Measurements from ENCODE around the gene CDC5L.

CDC5L gene

DNA sequence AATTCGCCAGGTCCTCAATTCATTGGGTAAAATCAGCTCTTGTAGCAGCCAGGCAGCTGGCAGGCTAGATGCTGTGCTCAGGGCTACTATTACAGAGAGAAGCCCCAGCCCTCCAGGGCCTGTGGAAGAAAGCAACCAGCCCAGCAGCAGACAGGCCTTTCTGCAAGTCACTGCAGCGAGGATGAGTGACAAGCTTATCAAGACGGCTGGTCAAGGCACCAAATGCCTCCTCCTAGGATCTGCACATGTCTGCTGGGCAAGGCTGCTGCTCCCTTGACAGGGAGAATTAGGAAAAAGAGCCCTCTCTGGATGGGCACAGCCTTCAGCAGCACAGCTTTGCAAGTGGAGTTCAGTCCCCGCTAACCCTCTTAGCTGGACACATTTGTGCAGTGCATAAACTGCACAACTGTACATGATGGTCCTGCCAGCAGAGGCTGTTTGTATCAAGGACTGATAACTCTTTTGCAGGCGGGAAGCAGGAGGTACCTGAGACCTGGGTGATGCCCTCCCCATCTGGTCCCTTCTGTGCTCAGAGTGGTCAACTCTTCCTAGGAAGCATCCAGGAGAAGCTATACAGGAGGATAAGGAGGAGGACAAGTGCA lies 89.9 kb downstream of the CDC5L start:
- DNase-seq = no peak

DNA sequence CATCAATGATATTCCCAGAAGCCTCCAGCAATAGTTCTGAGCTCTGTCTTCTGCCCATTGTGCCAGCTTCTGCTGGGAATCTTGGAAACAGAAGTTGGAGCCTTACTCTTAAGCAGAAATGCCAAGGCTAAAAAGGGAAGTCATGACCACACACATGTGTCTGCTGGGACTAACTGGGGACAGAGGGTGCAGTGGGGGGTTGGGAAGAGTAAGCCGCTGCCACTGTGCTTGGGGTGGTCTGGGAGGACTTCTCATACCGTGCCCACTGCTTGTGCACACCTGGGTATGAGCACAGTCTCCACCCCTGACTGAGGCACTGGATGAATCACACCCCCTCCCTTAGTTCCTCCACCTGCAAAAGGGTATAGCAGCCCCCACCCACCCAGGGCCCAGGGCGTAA lies 90.7 kb downstream of the CDC5L start:
- no peak for DNase-seq

DNA sequence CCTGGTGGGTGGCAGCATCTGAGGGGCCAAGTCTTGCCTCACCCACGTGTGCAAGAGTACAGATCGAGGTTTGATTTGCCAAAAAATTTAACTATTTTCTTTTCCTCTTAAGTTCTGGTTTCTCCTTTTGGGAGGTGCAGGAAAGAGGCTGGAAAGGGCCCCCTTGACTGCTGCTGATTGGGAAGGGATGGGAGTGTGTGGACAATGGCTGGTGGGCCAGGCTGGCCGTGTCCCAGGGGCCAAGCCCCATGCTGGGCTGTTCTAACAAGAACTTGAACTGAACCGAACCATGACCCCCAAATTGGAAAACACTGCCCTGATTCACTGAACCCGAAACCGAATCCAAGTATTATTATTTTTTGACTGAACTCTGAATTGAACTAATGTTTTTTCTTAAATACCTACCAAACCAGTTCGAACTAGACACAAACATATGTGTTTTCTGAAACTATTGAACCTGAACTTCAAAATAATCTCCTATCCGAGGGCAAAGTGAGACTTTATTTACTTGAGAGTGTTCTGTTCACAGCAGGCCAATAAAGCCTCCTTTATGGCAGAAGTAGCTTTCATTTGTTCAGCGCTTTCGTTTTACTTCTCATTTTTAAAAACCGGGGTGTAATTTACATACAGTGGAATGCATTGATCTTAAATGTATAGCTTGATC lies 91.2 kb downstream of the CDC5L start:
- no peak for DNase-seq

DNA sequence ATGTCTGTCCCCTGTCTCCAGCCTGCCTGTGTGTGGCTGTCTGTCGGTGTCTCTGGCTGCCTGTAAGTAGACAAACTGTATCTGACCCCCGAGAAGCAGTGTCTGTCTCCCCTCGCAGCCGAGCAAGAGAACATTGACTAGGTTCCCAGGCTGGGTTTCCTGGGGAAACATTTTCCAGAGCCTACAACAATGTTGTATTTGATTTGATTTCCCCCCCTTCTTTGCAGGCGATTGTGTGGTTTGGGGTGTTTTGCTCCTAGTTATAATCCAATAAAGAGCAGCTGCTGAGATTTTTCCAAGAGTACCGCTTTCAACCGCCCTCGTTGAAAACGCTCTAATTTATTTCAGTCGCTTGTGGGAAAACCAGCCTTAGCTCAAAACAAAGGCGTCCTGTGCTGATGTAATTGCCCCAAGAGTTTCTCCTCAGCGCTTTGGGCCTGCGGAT lies 92.6 kb downstream of the CDC5L start:
- DNase-seq = no peak

DNA sequence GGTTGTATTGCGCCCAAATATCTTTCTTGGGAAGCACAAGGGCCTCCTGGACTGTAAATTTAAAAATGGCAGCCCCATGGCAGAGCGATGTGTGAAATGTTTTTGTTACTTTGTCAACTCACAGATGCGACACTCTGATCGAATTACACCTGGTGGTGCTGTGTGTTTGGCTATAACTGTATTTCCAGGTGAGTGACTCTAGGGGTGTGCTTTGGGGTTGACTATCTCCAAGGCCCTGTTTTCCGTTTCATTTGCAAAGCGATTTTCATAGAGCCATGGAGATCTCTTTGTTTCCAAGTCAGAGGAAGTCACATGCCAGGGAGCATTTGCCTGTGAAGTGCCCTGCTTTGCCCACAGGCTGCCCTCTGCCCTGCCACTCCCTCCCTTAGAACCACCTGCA lies 93.5 kb downstream of the CDC5L start:
- DNase-seq = no peak

DNA sequence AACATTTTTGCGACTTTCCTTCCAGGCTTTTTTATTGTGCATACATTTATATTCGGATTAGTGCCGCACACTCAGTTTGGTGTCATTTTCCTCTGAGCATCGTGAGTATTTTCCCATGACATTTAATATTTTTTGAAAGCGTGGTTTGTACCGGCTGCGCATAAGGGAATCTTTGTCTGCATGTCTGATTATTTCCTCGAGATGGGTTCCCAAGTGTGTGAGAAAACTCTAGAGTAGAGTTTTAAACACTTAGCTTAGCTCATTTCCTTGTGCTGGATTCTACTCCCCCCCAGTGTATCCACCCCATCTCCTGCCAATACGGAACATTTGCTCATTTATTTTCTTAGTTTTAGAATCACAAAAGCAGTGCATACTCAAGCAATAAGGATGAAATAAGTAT lies 94.3 kb downstream of the CDC5L start:
- DNase-seq = no peak

DNA sequence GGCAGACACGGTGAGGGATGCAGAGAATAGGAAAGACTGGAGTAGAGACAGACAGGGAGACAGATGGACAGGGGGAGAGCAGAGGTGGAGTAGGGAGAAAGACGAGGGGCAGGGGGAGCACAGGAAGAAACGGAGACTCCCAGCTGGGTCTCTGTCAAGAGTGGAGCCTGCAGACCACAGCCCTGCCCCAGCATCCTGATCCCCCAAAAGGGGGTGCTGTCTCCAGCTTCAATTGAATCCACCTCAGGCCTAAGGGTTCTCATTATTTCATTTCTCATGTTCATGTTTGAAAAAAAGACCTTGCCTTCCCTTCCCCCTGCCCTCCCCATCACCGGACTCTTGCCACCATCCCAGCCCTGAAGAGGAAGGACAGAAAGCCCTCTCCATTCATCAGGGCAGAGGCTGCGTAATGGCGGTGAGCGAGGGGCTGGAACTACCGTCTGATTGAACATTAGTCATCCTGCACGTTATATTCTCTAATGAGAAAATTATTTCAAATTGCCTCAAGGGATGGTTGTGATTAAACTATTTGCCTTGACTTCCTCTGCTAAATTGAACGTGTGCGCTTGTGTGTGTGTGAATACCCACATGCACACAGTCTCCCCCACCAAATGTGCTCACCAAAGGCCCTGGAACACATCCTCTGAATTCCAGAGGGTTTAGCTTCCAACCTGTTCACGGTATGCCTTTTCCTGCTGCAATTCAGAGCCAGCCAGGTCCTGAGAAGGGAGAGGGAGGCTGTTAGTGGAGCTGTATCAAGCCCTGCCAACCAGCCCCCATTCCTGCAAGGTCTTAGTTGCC lies 98.3 kb downstream of the CDC5L start:
- DNase-seq = no peak

DNA sequence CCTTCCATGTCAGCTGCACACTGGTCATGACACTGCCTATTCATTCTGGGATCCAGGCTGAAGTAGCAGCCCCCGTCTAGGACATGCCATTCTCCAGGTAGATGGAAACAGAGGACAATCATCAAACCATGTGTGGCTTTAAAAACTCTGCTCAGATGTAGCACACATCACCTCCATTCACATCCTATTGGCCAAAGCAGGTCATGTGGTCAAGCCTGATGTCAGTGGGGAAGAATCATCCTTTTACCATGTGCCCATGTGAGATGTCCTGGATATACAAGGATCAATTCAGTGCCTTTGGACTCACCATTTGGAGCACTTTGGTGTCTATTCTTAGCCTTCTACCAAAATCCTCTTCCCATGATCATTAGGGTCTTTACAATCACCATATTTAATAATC lies 99.5 kb downstream of the CDC5L start:
- no peak for DNase-seq

DNA sequence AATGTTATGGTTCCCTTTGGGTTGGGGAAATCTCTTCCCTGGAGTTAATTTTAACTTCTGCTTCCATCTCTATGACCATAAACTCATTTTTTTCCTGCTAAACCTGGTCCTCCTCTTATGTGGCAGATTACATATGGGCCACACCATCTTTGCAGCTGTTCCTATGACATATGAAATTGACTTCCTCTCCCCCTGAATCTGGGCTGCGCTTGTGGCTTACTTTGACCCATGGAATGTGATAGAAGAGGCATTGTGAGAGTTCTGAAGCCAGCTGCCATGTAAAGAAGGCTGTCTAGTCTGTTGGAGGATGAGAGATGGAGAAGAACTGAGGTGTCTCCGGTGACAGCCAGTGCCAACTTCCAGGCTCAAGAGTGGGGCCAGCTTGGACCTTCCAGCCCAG lies 100.1 kb downstream of the CDC5L start:
- DNase-seq = no peak

DNA sequence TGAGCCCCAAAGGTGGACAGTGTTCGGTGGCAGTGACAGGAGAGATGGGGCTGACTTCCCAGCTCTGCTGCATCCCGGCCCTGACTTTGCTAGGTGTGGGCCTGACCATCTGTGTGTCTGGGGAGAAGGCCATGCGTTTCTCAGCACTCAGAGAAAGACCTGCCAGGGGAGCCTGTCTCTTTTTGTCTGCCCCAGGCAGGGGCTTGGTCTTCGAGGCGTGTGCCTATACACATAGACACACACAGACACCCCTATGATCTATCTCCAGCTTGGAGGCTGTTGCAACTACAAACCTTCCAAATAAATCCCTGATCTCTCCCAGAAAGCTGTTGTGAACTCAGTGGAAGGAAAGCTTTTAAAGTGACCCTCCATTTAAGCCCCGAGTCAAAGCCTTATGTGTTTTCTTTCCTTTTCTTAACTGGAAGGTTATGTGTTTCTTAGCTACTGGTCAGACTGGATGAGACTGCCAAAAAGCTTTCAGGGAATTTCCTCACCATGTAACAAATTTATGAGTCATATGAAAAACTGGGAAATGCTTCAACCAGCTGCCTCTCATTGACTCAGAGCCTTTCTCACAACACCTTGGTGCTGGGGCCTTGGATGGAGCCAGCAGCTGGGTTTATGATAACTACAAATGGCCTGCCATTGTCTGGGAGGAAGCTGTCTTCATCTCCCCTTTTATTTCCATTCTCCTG lies 102.6 kb downstream of the CDC5L start:
- no peak for DNase-seq

DNA sequence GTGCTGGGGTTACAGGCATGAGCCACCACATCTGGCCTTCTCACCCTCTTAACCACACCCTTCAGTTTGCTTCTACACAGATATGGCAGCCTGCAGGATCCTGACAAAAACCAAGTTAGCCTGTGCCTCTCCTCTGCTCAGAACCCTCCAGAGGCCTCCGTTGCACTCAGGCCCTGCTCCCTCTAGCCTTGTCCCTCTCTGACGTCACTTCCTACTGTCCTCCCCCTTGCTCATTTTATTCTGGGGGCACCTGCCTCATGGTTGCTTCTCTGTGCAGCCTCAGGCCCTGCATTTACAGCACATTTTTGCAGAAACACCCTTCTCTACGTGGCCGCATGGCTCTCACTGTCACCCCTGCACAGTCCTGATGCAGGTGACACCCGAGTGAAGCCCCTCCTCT lies 105.6 kb downstream of the CDC5L start:
- no peak for DNase-seq

DNA sequence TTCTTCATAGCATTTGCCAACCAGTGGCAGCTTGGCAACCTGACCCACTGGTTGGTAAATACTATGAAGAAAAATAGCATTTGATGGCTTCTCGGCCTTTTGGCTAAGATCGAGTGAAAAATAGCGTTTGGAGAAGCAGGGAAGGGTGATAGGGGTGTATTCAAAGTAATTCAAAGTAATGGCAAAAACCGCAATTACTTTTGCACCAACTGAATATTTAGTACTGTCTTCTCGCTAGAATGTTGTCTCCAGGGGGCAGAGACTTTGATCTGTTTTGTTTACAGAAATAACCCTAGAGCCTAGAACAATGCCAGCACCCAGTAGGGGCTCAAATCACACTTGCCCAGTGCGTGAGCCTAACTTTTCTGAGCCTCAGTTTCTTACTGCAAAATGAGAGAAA lies 106.1 kb downstream of the CDC5L start:
- no peak for DNase-seq

DNA sequence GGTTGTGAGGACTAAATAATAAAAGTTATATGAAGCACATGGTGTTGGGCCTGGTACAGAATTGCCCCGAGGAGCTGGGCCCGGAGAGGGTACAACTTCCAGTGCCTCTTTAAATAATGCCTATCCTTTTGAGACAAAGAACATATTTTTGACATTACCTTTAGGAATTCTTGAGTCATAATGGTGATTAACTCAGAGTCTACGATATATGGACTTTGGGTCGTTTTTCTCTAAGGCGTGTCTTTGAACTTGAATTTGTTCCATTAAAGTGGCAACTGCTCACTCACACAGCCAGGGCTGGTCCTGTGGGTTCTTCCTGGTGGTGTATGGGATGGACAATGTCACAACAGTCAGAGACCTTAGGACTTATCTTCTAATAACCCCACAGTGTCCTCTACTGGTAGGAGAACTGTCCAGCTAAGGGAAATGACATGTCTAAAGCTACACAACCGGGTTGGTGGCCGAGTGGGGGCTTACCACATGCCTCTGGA lies 106.5 kb downstream of the CDC5L start:
- DNase-seq = no peak

DNA sequence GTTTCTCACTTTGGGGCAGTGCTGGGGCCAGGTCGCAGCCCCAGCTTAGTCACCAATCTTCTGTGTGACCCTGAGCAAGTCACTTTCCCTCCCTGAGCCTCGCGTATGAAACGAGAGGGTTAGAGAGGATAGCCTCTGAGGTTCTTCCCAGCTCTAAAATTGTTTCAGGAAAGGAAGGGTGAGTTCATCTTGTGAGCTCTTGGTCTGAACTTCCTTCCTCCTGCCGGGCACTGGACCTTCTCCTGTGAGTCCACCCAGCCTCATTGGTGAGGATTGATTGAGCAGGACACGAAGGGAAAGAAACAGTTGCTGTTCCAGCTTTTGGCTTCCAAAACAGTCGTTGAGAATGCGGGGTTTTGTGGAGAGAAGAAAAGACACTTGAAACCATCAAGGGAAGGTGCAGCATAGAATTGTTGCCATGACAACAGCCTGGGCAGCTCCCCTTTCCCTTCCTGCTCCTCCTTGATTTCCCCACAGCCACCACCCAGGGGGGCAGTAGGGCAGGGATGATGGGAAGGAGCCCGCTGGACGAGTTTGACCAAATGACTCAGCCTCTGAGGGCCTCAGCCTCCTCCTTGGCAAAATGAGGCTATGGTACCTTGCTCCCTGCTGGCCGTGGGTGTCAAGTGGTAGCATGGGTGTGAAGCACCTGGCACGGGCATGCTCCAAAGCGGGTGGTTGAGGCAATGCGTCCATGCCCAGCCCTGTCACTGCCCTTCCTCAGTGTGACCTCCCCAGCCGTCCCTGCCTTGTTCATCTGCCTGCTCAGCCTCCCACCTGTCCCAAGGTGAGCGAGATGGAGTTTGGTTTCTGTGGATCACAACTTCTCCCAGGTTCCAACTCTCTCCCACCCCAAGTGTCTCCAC lies 107.8 kb downstream of the CDC5L start:
- no peak for DNase-seq

DNA sequence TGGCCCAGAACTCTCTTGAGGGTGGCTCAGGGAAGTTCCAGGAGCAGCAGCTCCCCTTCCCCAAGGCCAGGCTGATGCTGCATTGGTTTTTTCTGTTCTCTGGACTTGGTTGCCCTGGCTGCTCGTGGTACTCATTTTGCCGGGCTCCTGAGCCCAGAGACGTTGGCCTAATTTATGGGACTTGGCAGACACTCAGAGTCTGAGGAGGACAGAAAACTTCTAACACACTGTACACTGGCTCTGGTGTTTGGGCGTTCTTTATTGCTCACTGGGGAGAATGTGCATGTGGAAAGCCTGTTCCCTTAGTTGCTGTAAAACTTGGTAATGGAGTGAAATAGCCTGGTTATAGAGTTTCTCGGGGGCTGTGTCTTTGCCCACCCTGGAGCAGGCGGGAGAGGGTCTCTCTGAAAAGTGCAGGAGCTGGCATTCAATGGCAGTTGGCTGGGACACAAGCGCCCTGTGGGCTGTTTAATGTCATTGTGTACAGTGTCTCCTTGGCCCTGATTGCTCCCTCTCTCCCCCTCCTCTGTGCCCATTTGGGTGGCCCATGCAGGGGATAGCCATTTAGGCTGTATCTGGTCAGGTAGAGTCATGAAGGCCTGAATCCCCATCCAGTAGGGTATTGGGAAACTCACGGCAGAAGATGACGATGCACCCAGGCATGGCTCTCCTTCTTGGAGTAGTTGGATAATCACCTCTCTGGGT lies 109.3 kb downstream of the CDC5L start:
- no peak for DNase-seq

DNA sequence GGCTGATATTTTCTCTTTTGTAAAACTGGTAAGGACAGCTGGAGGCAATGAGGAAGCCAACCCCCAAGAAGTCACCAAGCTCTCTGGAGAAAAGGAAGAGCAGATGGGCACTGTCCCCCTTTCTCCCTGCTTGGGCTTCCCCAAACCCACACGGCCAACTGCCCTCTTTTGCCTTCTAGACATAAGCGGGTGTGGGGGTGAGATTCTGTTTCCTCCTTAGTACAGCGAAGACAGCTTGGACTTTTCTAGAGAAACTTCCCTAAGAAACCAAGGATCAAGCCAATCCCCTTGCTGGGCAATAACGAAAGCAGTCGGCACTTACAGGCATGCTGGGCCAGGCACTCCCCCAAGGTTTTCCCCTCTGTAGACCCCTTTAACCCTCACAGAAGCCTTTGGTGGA lies 110.3 kb downstream of the CDC5L start:
- DNase-seq = no peak

DNA sequence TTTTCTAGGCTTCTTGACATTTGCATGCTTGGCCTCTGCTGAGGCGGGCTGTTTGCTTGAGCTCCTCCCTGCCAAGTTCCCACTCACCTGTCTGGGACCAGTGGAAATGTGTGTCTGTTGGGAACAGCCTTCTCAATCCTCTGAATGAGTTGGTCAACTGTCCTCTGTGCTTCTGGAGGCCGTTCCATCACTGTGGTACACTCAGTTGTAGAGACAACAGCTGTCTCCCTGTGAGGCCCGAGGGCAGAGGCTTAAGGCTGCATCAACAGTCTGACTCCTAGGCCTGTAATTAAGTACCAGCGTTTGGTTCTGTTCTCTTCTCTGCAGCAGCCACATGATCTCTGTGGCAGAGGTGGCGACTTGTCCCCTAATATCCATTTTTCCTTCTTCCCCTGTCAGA lies 110.9 kb downstream of the CDC5L start:
- DNase-seq = no peak

DNA sequence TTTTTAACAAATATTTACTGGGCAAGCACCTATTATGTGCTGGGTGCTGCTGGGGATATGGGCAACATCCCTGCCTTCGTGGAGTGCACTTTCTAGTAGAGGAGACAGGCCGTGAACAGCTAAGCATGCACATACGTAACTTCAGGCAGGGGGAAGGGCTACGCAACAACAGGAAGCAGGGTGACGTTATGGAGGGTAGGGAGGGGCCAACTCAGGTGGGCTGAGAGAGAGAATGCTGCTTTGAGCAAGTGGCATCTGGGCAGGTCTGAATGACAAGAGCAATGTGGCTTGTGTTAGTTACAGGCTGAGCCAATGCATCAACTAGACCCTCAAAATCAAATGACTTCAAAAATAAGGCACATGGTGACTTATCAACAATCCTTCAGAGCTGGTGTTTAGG lies 112.1 kb downstream of the CDC5L start:
- DNase-seq = no peak

Measured in cerebellar nuclear complex (tissue), 1 donor.